ENCODE data around the gene VAMP7.
"Not testable (repeated sequence)": the region's sequence is repeated elsewhere in the genome, so short reads cannot be mapped to it uniquely, and the experiment has no call there.

VAMP7 gene

GRCh38 chrX:155954793-155955192, 73.6 kb downstream of the VAMP7 start:
- Mint-ChIP-seq H3K27ac (no peak overlapping the region), H3K36me3 (ENCODE audit: low read depth) (no peaks in the 10 kb centered on the region), H3K4me1 (ENCODE audit: low read depth) (no peaks in the 10 kb centered on the region), H3K27me3 (peaks cover 6% of the 10 kb centered on the region), H3K4me3 (no peak overlapping the region), H3K9me3 (no peaks in the 10 kb centered on the region)
- DNase-seq, result no peak

GRCh38 chrX:155956099-155956498, 75.0 kb downstream of the VAMP7 start:
- Mint-ChIP-seq H3K27me3 (peaks cover 9% of the 10 kb centered on the region), H3K36me3 (ENCODE audit: low read depth) (no peaks in the 10 kb centered on the region), H3K9me3 (no peaks in the 10 kb centered on the region), H3K4me1 (ENCODE audit: low read depth) (no peaks in the 10 kb centered on the region), H3K4me3 (no peak overlapping the region), H3K27ac (no peak overlapping the region)
- DNase-seq, result no peak

- Mint-ChIP-seq H3K4me1 (ENCODE audit: low read depth) (no peaks in the 10 kb centered on the region), H3K27me3 (peaks cover 12% of the 10 kb centered on the region), H3K4me3 (no peak overlapping the region), H3K27ac (no peak overlapping the region), H3K36me3 (ENCODE audit: low read depth) (no peaks in the 10 kb centered on the region), H3K9me3 (no peaks in the 10 kb centered on the region)
- DNase-seq, result no peak
Observed at GRCh38 chrX:155956649-155957048, 75.5 kb downstream of the VAMP7 start.

- H3K36me3 Mint-ChIP-seq (ENCODE audit: low read depth), result no peaks in the 10 kb centered on the region
- no peak overlapping the region for H3K27ac Mint-ChIP-seq
- H3K9me3 Mint-ChIP-seq, result no peaks in the 10 kb centered on the region
- no peak overlapping the region for H3K4me3 Mint-ChIP-seq
- peaks cover 15% of the 10 kb centered on the region for H3K27me3 Mint-ChIP-seq
- no peaks in the 10 kb centered on the region for H3K4me1 Mint-ChIP-seq (ENCODE audit: low read depth)
- no peak for DNase-seq
Observed at GRCh38 chrX:155957843-155958242, 76.7 kb downstream of the VAMP7 start.

GRCh38 chrX:155959018-155959587, 78.0 kb downstream of the VAMP7 start:
- Mint-ChIP-seq H3K9me3 (peaks cover 5% of the 10 kb centered on the region), H3K4me3 (no peak overlapping the region), H3K36me3 (ENCODE audit: low read depth) (no peaks in the 10 kb centered on the region), H3K27ac (no peak overlapping the region), H3K27me3 (peaks cover 20% of the 10 kb centered on the region), H3K4me1 (ENCODE audit: low read depth) (no peaks in the 10 kb centered on the region)
- no peak for DNase-seq

- no peak overlapping the region for H3K27ac Mint-ChIP-seq
- no peaks in the 10 kb centered on the region for H3K4me1 Mint-ChIP-seq (ENCODE audit: low read depth)
- no peak overlapping the region for H3K4me3 Mint-ChIP-seq
- no peaks in the 10 kb centered on the region for H3K36me3 Mint-ChIP-seq (ENCODE audit: low read depth)
- H3K27me3 Mint-ChIP-seq, result peaks cover 33% of the 10 kb centered on the region
- DNase-seq, result no peak
- H3K9me3 Mint-ChIP-seq, result peaks cover 5% of the 10 kb centered on the region
Observed at GRCh38 chrX:155962906-155963305, 81.8 kb downstream of the VAMP7 start.

- Mint-ChIP-seq H3K27ac (no peak overlapping the region), H3K9me3 (peaks cover 12% of the 10 kb centered on the region), H3K4me3 (no peak overlapping the region), H3K4me1 (ENCODE audit: low read depth) (no peaks in the 10 kb centered on the region), H3K27me3 (peaks cover 62% of the 10 kb centered on the region), H3K36me3 (ENCODE audit: low read depth) (no peaks in the 10 kb centered on the region)
- DNase-seq, result no peak
Observed at GRCh38 chrX:155966876-155967275, 85.7 kb downstream of the VAMP7 start.

GRCh38 chrX:155967653-155968325, 86.6 kb downstream of the VAMP7 start:
- Mint-ChIP-seq H3K9me3 (peaks cover 12% of the 10 kb centered on the region), H3K27me3 (peaks cover 67% of the 10 kb centered on the region), H3K4me3 (no peak overlapping the region), H3K4me1 (ENCODE audit: low read depth) (no peaks in the 10 kb centered on the region), H3K27ac (no peak overlapping the region), H3K36me3 (ENCODE audit: low read depth) (no peaks in the 10 kb centered on the region)
- no peak for DNase-seq

- H3K4me3 Mint-ChIP-seq, result no peak overlapping the region
- H3K27ac Mint-ChIP-seq, result no peak overlapping the region
- DNase-seq, result no peak
- H3K27me3 Mint-ChIP-seq, result peaks cover 64% of the 10 kb centered on the region
- H3K36me3 Mint-ChIP-seq (ENCODE audit: low read depth), result no peaks in the 10 kb centered on the region
- peaks cover 12% of the 10 kb centered on the region for H3K9me3 Mint-ChIP-seq
- no peaks in the 10 kb centered on the region for H3K4me1 Mint-ChIP-seq (ENCODE audit: low read depth)
Observed at GRCh38 chrX:155968326-155968661, 87.1 kb downstream of the VAMP7 start.

- Mint-ChIP-seq H3K4me3 (no peak overlapping the region), H3K4me1 (ENCODE audit: low read depth) (no peaks in the 10 kb centered on the region), H3K27me3 (peaks cover 63% of the 10 kb centered on the region), H3K36me3 (ENCODE audit: low read depth) (no peaks in the 10 kb centered on the region), H3K9me3 (peaks cover 11% of the 10 kb centered on the region), H3K27ac (no peak overlapping the region)
- DNase-seq, result no peak
Observed at GRCh38 chrX:155968791-155969190, 87.6 kb downstream of the VAMP7 start.

GRCh38 chrX:155971658-155972057, 90.5 kb downstream of the VAMP7 start:
- H3K4me3 Mint-ChIP-seq; H3K4me1 Mint-ChIP-seq (ENCODE audit: low read depth): not testable (repeated sequence)
- peaks cover 63% of the 10 kb centered on the region for H3K27me3 Mint-ChIP-seq

GRCh38 chrX:155972241-155972640, 91.1 kb downstream of the VAMP7 start:
- H3K27ac Mint-ChIP-seq; H3K4me3 Mint-ChIP-seq; H3K4me1 Mint-ChIP-seq (ENCODE audit: low read depth); H3K36me3 Mint-ChIP-seq (ENCODE audit: low read depth); DNase-seq; H3K9me3 Mint-ChIP-seq: not testable (repeated sequence)
- peaks cover 59% of the 10 kb centered on the region for H3K27me3 Mint-ChIP-seq

More at GRCh38 chrX:155971658-155972057, 90.5 kb downstream of the VAMP7 start:
- not testable (repeated sequence) for H3K27ac Mint-ChIP-seq; H3K9me3 Mint-ChIP-seq; H3K36me3 Mint-ChIP-seq (ENCODE audit: low read depth); DNase-seq

- Mint-ChIP-seq H3K27me3 (peaks cover 19% of the 10 kb centered on the region), H3K36me3 (ENCODE audit: low read depth) (no peaks in the 10 kb centered on the region), H3K4me3 (no peak overlapping the region), H3K9me3 (peaks cover 4% of the 10 kb centered on the region), H3K27ac (no peak overlapping the region), H3K4me1 (ENCODE audit: low read depth) (no peaks in the 10 kb centered on the region)
- no peak for DNase-seq
Observed at GRCh38 chrX:155983326-155983725, 102.2 kb downstream of the VAMP7 start.

- no peaks in the 10 kb centered on the region for H3K4me1 Mint-ChIP-seq (ENCODE audit: low read depth)
- no peaks in the 10 kb centered on the region for H3K36me3 Mint-ChIP-seq (ENCODE audit: low read depth)
- H3K4me3 Mint-ChIP-seq, result no peak overlapping the region
- no peak overlapping the region for H3K27ac Mint-ChIP-seq
- peaks cover 4% of the 10 kb centered on the region for H3K9me3 Mint-ChIP-seq
- no peak for DNase-seq
- peaks cover 20% of the 10 kb centered on the region for H3K27me3 Mint-ChIP-seq
Observed at GRCh38 chrX:155985208-155985607, 104.1 kb downstream of the VAMP7 start.

- DNase-seq, H3K9me3 Mint-ChIP-seq: not testable (repeated sequence)
- peaks cover 25% of the 10 kb centered on the region for H3K27me3 Mint-ChIP-seq
Observed at GRCh38 chrX:155986995-155987394, 105.8 kb downstream of the VAMP7 start.

GRCh38 chrX:155988859-155989258, 107.7 kb downstream of the VAMP7 start:
- H3K36me3 Mint-ChIP-seq (ENCODE audit: low read depth), result no peaks in the 10 kb centered on the region
- no peaks in the 10 kb centered on the region for H3K4me1 Mint-ChIP-seq (ENCODE audit: low read depth)
- no peak for DNase-seq
- no peak overlapping the region for H3K4me3 Mint-ChIP-seq
- no peak overlapping the region for H3K27ac Mint-ChIP-seq
- H3K27me3 Mint-ChIP-seq, result peaks cover 23% of the 10 kb centered on the region
- H3K9me3 Mint-ChIP-seq, result no peaks in the 10 kb centered on the region

More at GRCh38 chrX:155986995-155987394, 105.8 kb downstream of the VAMP7 start:
- not testable (repeated sequence) for H3K36me3 Mint-ChIP-seq (ENCODE audit: low read depth); H3K4me3 Mint-ChIP-seq; H3K27ac Mint-ChIP-seq; H3K4me1 Mint-ChIP-seq (ENCODE audit: low read depth)

All from activated T-cell treated with anti-CD3 and anti-CD28 coated beads, Interleukin-2, amount 50 U/mL, for 24 hours (primary cell).